SK-N-SH (cell line): Measurements from ENCODE around the gene IPO9. TPM values are rescaled to one million over a fixed set of nuclear protein-coding genes. Genes with fewer than 3 reads are reported as not detected.

Source experiments
- CTCF ChIA-PET: fragments of 300-600, 350-600 bp; formaldehyde crosslinking; extraction: SDS; loops from one replicate; lab custom pipeline; 2021; lab: Yijun Ruan, JAX
- POLR2A ChIA-PET: fragments of 350-600 bp; sonication (Branson Sonifier 250); formaldehyde crosslinking; extraction: SDS; loops from one replicate; lab custom pipeline; 2020; ENCODE audit warnings: antibody characterized with exemption, inconsistent platforms; lab: Yijun Ruan, JAX
- DNase-seq: peaks from one replicate; pipeline ENCODE4 v3.0.0; 2012
- H2AFZ ChIP-seq: fragments of 200-600 bp; sonication (generic); 2 replicates; pipeline ENCODE4 v1.8.1; 2016; ENCODE audit warnings: antibody characterized with exemption, mild to moderate bottlenecking, low read depth
- H3F3A ChIP-seq: fragments of 200-600 bp; sonication (generic); replicated peaks from 2 replicates; pipeline ENCODE3; 2016; ENCODE audit warnings: antibody characterized with exemption, mild to moderate bottlenecking; ENCODE audit not compliant: insufficient read depth
- H3K27ac ChIP-seq, 2 experiments: fragments of 200-500 bp in 1 of 2; fragments of 200-600 bp in 1 of 2; sonication (Bioruptor generic) in 1 of 2; sonication (generic), shearing (Covaris generic) in 1 of 2; 2 replicates each; pipeline versions ENCODE4 v1.5.1 to v1.6.1; 2014 to 2016; ENCODE audit warnings: low read depth in 2 of 2, inconsistent platforms in 1 of 2, low read length in 1 of 2, mild to moderate bottlenecking in 1 of 2, mixed read lengths in 1 of 2
- H3K27me3 ChIP-seq: fragments of 200-600 bp; sonication (generic), shearing (Covaris generic); 2 replicates; pipeline ENCODE4 v1.6.1; 2016; ENCODE audit warnings: mixed run types; ENCODE audit not compliant: insufficient read depth
- H3K36me3 ChIP-seq, 2 experiments: fragments of 200-500 bp in 1 of 2; fragments of 200-600 bp in 1 of 2; sonication (Bioruptor generic) in 1 of 2; sonication (generic) in 1 of 2; replicated peaks in 1 of 2; 2 replicates each; pipeline versions ENCODE3 to v1.5.1; 2014 to 2016; ENCODE audit warnings: low read length in 1 of 2, mild to moderate bottlenecking in 1 of 2; ENCODE audit not compliant: insufficient read depth in 2 of 2, control insufficient read depth in 1 of 2
- H3K4me1 ChIP-seq, 2 experiments: fragments of 200-500 bp in 1 of 2; fragments of 200-600 bp in 1 of 2; sonication (Bioruptor generic) in 1 of 2; sonication (generic), shearing (Covaris generic) in 1 of 2; 2 replicates each; pipeline versions ENCODE4 v1.5.1 to v1.6.1; 2014 to 2016; ENCODE audit warnings: low read depth in 1 of 2, low read length in 1 of 2, mixed run types in 1 of 2; ENCODE audit not compliant: insufficient read depth in 2 of 2, control insufficient read depth in 1 of 2
- H3K4me2 ChIP-seq: fragments of 200-600 bp; sonication (generic), shearing (Covaris generic); 2 replicates; pipeline ENCODE4 v1.6.1; 2017; ENCODE audit warnings: mixed run types
- H3K4me3 ChIP-seq, 2 experiments: fragments of 200-500 bp in 1 of 2; fragments of 200-600 bp in 1 of 2; sonication (Bioruptor generic) in 1 of 2; sonication (generic), shearing (Covaris generic) in 1 of 2; 2 replicates each; pipeline versions ENCODE4 v1.5.1 to v1.8.1; 2014 to 2016; ENCODE audit warnings: low read depth in 2 of 2, inconsistent platforms in 1 of 2, low read length in 1 of 2, mild to moderate bottlenecking in 1 of 2, mixed read lengths in 1 of 2, moderate library complexity in 1 of 2
- H3K79me2 ChIP-seq: fragments of 200-600 bp; sonication (generic); 2 replicates; pipeline ENCODE4 v1.8.1; 2017; ENCODE audit warnings: mild to moderate bottlenecking; ENCODE audit not compliant: insufficient read depth
- H3K9ac ChIP-seq: fragments of 200-600 bp; sonication (generic); 2 replicates; pipeline ENCODE4 v1.6.1; 2017; ENCODE audit warnings: mixed run types
- H3K9me2 ChIP-seq: fragments of 200-600 bp; sonication (generic); 2 replicates; pipeline ENCODE4 v1.6.1; 2017; ENCODE audit warnings: mixed run types
- H3K9me3 ChIP-seq: fragments of 200-600 bp; sonication (generic); 2 replicates; pipeline ENCODE4 v1.6.1; 2017; ENCODE audit warnings: mixed run types, mild to moderate bottlenecking, moderate library complexity
- H4K20me1 ChIP-seq: fragments of 200-600 bp; sonication (generic); 2 replicates; pipeline ENCODE4 v1.6.1; 2017; ENCODE audit warnings: mild to moderate bottlenecking, mixed run types; ENCODE audit not compliant: insufficient read depth
- CHD2 ChIP-seq: fragments of 150-350 bp; IDR thresholded peaks from 2 replicates; pipeline ENCODE4 v1.6.1; 2018; ENCODE audit warnings: low read length; ENCODE audit not compliant: partially characterized antibody
- CTCF ChIP-seq: fragments of 200-600 bp; sonication (generic); IDR thresholded peaks from 2 replicates; pipeline ENCODE4 v1.6.1; 2017; ENCODE audit warnings: antibody characterized with exemption, mild to moderate bottlenecking, moderate library complexity
- ELF1 ChIP-seq: IDR thresholded peaks from 2 replicates; pipeline ENCODE4 v1.4.0; 2012
- EZH2phosphoT487 ChIP-seq: fragments of 200-600 bp; sonication (generic); IDR thresholded peaks from 2 replicates; pipeline ENCODE4 v1.6.1; 2017; ENCODE audit warnings: low read depth, mixed run types, mild to moderate bottlenecking, antibody characterized with exemption, moderate library complexity, borderline replicate concordance
- FOSL2 ChIP-seq: IDR thresholded peaks from 2 replicates; pipeline ENCODE4 v1.4.0; 2012; ENCODE audit warnings: low read depth, mild to moderate bottlenecking, moderate library complexity, borderline replicate concordance
- GABPA ChIP-seq: IDR thresholded peaks from 2 replicates; pipeline ENCODE4 v1.4.0; 2012; ENCODE audit warnings: low read depth, mild to moderate bottlenecking
- GATA2 ChIP-seq: sonication (generic); formaldehyde crosslinking; IDR thresholded peaks from 2 replicates; pipeline ENCODE4 v1.5.0; 2020; ENCODE audit warnings: mild to moderate bottlenecking, missing genetic modification reagents
- IRF3 ChIP-seq: fragments of 150-350 bp; IDR thresholded peaks from 2 replicates; pipeline ENCODE4 v1.6.1; 2016; ENCODE audit warnings: mild to moderate bottlenecking, low read depth, low read length
- MAX ChIP-seq: IDR thresholded peaks from 2 replicates; pipeline ENCODE4 v1.4.0; 2012; ENCODE audit warnings: low read depth
- MEF2A ChIP-seq: IDR thresholded peaks from 2 replicates; pipeline ENCODE4 v1.4.0; 2012; ENCODE audit warnings: low read depth, borderline replicate concordance
- NFIC ChIP-seq: IDR thresholded peaks from 2 replicates; pipeline ENCODE4 v1.4.0; 2012; ENCODE audit warnings: borderline replicate concordance
- POLR2AphosphoS5 ChIP-seq: IDR thresholded peaks from 2 replicates; pipeline ENCODE4 v1.6.1; 2012; ENCODE audit warnings: low read depth, low read length
- RCOR1 ChIP-seq: fragments of 150-350 bp; IDR thresholded peaks from 2 replicates; pipeline ENCODE4 v1.6.1; 2017; ENCODE audit warnings: antibody characterized with exemption, low read length
- REST ChIP-seq: IDR thresholded peaks from 2 replicates; pipeline ENCODE4 v1.6.1; 2012; ENCODE audit warnings: mild to moderate bottlenecking, low read depth, low read length, moderate library complexity
- RFX5 ChIP-seq: IDR thresholded peaks from 2 replicates; pipeline ENCODE4 v1.6.1; 2012; ENCODE audit warnings: mild to moderate bottlenecking, improper control_type of control experiment, low read length
- RXRA ChIP-seq: IDR thresholded peaks from 2 replicates; pipeline ENCODE4 v1.4.0; 2012; ENCODE audit warnings: low read depth, mild to moderate bottlenecking, borderline replicate concordance
- SMC3 ChIP-seq: IDR thresholded peaks from 2 replicates; pipeline ENCODE4 v1.6.1; 2012; ENCODE audit warnings: low read depth, low read length, improper control_type of control experiment
- TCF12 ChIP-seq: IDR thresholded peaks from 2 replicates; pipeline ENCODE4 v1.4.0; 2012
- TEAD4 ChIP-seq: IDR thresholded peaks from 2 replicates; pipeline ENCODE4 v1.4.0; 2012; ENCODE audit warnings: mild to moderate bottlenecking, borderline replicate concordance; ENCODE audit not compliant: insufficient read depth
- USF1 ChIP-seq: IDR thresholded peaks from 2 replicates; pipeline ENCODE4 v1.4.0; 2012; ENCODE audit warnings: low read depth, borderline replicate concordance
- USF2 ChIP-seq: fragments of 150-350 bp; IDR thresholded peaks from 2 replicates; pipeline ENCODE4 v1.6.1; 2017; ENCODE audit warnings: antibody characterized with exemption, low read length, low read depth, borderline replicate concordance
- WGBS: methylation state at CpG from one replicate; pipeline ENCODE4 v1.1.6; 2017; ENCODE audit warnings: low lambda C conversion rate; 5-methylcytosine and 5-hydroxymethylcytosine counted together
- polyA plus RNA-seq, 3 experiments: library from polyadenylated mRNA; depleted of rRNA; stranded (reverse); fragments of >200 nt; gene quantifications; 2 replicates each; pipeline ENCODE4 v1.2.3, GENCODE V29; 2012

The IPO9 gene
- polyA plus RNA-seq, 1 of the 3 experiments (the other 2 are of a cell fraction), result 24.5 TPM

GRCh38 chr1:201896951-201897391 is 68.0 kb downstream of the IPO9 start (continued):
- TF ChIP-seq USF2, result no peak
- TF ChIP-seq RXRA, result no peak
- no peak for TF ChIP-seq MAX
- no peak for TF ChIP-seq RFX5
- TF ChIP-seq SMC3, result peak; percentile 28; the same call in 1 of the 2 replicates
- TF ChIP-seq TCF12, result no peak
- TF ChIP-seq USF1, result no peak
- no peak for TF ChIP-seq POLR2AphosphoS5
- no peak for TF ChIP-seq ELF1

- Histone ChIP-seq H2AFZ (no peak overlapping the region), H3K27ac (no peak overlapping the region)
- TF ChIP-seq EZH2phosphoT487 (no peak), REST (no peak), USF1 (no peak), GABPA (no peak), TEAD4 (no peak), IRF3 (no peak), RCOR1 (no peak), FOSL2 (no peak), NFIC (no peak), CHD2 (no peak), CTCF (no peak), MEF2A (no peak), GATA2 (CRISPR knock-in tag) (no peak), MAX (no peak)
Observed at GRCh38 chr1:201898240-201898894, 69.4 kb downstream of the IPO9 start.

More at GRCh38 chr1:201898240-201898894, 69.4 kb downstream of the IPO9 start:
- no peak overlapping the region for H3K4me2 ChIP-seq
- H3K9ac ChIP-seq, result no peak overlapping the region
- H3K4me1 ChIP-seq, result peaks cover 6 to 25% of the 10 kb centered on the region in 2 experiments; a peak in 3 of 4 replicates
- no peaks in the 10 kb centered on the region for H3K9me3 ChIP-seq
- CTCF ChIA-PET, result interaction anchor here (0.9 to 14.7 kb wide), 8 partner anchors 9 to 103 kb away, joined by 3 to 344 read pairs (median 44); partner anchors contain the start of gene LMOD1
- H3K27me3 ChIP-seq, result no peaks in the 10 kb centered on the region
- WGBS, result 56% methylated on average over 4 of the region's 4 CpGs
- H3F3A ChIP-seq, result peaks cover 13% of the 10 kb centered on the region
- DNase-seq, result no peak
- H3K36me3 ChIP-seq, result no peaks in the 10 kb centered on the region
- H4K20me1 ChIP-seq, result no peaks in the 10 kb centered on the region
- POLR2A ChIA-PET, result no interaction called here
- no peak overlapping the region for H3K4me3 ChIP-seq
- H3K9me2 ChIP-seq, result no peaks in the 10 kb centered on the region
- no peaks in the 10 kb centered on the region for H3K79me2 ChIP-seq
